GM19463 (cell line): ENCODE results near the gene ECSIT.
"Not testable (repeated sequence)": the region's sequence is repeated elsewhere in the genome, so short reads cannot be mapped to it uniquely, and the experiment has no call there.

ENCODE experiments used
- ATAC-seq: cut with Tn5 transposase; IDR thresholded peaks from one replicate; pipeline ENCODE4 v1.9.1; 2021; ENCODE audit warnings: mild to moderate bottlenecking, moderate library complexity; ENCODE audit not compliant: unreplicated experiment

The ECSIT gene

DNA sequence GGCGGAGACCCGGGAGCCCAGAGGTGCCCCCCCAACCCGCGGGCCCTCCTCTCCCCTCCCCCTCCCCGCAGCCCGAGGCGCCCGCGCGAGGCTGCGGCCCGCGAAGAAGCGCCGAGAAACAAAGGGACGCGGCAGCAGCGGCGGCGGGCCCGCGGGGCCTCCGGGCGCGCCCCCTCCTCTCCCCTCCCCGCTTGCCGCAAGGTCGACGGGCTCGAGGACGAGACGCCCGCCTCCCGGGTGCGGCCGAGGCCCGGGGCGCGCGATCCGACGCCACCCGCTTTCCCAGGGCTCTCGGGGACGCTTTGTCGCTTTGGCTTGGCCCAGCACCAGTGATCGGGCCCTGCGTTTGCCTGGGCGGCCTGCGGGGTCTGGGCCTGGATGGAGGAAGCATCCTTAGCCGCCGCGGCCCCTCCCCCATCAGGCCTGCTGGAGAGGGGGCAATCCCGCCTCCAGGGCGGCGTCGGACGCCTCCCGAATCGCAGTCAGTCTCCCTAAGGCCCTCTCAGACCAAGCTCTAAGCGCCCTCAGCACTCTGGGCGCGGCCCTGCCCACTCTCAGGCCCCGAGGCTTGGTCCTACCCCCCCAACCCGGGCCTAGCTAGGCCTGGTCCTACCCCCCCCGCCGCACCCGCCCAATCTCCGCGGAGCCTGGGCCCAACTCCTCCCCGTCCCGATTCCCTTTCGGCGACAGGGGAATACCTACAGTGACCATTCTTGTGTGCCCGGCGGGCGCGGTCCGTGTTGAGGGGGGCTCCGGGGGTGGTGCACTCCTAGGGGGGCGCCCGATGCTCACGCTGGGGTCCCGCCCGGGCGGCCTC is 48.8 kb downstream of the ECSIT start:
- ATAC-seq = no peak

DNA sequence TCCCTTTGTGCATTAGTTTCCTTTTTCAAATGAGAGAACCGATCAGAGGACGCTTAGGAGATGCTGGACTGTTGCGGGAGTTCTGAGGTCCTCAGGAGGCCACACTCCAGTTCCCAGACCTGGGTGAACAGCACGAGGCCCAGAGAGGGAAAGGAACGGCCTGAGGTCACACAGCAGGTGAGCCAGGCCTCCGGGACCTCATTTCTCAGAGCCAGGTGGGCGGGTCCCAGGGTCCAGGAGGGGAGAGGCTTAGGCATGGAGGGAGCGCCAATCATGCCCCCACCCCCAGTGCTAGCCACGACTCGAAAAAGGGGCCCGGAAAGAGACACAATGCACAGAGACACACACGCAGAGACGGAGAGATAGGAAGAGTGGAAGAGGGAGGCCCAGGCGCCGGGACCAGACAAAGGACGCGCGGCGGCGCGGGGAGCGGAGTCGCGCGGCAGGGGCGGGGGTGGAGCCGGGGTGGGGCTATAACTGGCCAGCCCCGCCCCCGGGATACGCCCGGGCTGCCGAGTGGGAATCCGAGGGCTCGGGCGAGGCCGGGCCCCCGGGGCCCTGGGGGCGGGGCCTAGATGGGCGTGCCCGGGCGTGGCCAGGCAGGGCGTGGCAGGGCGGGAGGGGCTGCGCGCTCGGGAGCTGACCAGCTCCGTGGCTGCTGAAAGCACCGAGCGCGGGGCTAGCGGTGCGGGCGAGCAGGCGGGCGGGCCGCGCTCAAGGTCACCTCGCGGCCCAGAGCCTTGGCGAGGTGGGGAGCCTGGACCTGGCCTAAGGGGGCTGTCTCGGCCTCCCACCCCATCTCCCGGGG is 49.6 kb downstream of the ECSIT start:
- no peak for ATAC-seq

DNA sequence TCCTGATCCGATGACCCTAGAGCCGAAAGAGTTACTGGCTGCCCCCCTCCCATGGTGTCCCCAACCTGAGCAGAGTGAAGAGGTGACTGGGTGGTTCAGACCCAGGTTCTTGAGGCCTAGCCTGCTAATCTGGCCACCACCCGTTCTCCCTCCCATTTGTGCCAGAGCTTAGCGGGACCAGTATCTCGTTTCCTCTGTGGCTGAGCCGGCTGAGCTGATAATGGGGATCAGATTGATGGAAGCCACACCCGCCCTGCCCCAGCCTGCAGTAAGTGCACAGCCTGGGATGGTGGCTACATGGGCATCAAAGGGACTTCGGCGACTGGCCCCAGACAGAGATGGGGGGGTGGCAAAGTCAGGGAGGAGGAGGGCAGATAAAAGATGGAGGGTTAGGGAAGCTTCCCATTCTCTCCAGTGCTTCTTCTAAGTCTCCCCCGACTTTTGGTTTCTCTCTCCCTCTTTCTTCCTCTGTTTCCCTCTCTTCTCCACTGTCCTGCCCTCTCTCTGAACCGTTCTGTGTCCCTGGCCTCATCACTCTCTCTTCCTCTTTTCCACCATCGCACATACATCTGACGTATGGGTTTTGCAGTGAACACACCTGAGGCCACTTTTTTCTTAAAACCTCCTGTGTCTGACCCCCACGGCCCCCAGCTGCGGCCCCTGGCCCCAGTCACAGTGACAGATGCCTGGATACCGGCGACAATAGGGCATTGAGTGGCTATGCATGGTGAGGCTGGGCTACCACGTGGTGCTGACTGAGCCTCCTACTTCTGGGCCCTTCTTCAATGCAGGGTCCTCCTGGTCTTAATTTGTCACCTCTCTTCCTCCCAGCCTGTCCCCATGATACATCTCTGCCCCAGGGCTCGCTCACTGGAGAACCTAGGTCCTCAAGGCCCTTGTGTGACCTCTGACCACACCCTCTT is 50.5 kb downstream of the ECSIT start:
- ATAC-seq = no peak

DNA sequence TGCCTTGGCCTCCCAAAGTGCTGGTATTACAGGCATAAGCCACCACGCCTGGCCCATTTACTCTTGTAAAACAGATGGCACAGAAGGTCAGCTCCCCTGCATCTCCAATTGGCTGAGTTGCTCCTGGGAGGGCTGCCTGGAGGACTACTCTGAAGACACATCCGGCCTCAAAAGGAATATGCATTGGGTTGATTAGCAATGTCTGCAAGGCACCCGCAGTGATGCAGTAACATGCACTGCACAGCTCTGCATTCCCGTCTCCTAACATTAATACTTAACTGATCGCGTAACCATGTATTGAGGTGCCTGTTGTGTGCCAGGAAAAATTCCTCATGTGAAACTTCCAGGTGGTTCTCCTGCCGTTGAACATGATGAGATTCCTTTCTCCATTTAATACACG is 53.1 kb downstream of the ECSIT start:
- no peak for ATAC-seq

DNA sequence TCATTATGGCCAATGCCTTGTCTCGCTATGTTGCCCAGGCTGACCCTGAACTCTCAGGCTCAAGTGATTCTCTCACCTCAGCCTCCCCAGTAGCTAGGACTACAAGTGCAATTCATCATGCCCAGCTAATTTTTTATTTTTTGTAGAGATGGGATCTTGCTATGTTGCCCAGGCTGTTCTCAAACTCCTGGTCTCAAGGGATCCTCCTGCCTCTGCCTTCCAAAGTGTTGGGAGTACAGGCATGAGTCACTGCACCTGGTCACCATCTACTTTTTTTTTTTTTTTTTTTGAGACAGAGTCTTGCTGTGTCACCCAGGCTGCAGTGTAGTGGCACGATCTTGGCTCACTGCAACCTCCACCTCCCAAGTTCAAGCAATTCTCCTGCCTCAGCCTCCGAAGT is 53.6 kb downstream of the ECSIT start:
- ATAC-seq = not testable (repeated sequence)

DNA sequence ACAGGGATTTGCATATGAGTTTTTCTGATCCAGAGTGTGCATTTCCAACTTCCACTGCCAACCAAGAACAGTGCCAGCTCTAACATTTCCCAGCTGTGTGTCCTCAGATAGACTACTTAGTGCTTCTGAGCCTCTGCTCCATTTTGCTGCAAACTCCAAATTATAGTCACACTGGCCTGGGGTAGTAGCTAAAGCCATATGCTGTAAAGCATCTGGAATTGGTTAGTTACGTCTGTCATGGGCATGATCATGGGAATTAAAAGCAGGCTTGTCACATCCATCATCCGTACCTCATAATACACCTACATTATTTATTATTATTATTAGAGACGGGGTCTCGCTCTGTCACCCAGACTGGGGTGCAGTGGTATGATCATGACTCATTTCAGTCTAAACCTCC is 55.2 kb downstream of the ECSIT start:
- no peak for ATAC-seq

DNA sequence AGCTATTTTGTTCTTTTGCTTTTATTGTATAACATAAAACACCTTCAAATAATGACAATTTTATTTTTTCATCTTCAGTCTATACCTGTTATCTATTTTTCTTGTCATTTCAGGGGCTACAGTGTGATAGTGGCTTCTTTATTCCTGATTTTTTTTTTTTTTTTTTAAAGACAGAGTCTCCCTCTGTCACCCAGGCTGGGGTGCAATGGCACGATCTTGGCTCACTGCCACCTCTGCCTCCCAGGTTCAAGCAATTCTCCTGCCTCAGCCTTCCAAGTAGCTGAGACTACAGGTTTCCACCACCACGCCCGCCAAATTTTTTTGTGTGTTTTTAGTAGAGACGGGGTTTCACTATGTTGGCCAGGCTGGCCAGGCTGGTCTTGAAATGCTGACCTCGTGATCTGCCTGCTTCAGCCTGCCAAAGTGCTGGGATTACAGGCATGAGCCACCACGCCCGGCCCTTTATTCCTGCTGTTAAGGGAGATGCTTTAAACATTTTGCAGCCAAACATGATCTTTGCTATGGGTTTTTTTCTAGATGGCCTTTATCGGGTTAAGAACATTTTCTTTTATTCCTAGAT is 60.6 kb downstream of the ECSIT start:
- not testable (repeated sequence) for ATAC-seq

DNA sequence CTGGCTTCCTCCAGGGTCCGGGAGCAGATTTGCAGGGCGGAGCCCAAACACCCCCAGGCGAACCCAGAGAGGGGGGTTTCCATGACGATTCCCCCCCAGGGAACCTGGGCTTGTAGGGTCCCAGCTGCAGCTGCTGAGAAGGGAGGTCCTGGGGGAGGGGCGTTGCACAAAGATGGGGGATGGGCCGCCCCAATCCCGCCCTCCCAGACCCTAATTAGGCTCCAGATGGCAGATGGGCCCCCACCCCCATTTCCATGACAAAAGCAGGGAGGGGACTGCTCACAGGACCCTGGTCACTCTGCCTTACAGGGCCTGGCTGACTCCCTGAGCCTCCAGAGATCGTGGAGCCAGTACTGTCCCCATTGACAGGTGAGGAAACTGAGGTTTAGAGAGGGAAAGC is 63.3 kb downstream of the ECSIT start:
- no peak for ATAC-seq

DNA sequence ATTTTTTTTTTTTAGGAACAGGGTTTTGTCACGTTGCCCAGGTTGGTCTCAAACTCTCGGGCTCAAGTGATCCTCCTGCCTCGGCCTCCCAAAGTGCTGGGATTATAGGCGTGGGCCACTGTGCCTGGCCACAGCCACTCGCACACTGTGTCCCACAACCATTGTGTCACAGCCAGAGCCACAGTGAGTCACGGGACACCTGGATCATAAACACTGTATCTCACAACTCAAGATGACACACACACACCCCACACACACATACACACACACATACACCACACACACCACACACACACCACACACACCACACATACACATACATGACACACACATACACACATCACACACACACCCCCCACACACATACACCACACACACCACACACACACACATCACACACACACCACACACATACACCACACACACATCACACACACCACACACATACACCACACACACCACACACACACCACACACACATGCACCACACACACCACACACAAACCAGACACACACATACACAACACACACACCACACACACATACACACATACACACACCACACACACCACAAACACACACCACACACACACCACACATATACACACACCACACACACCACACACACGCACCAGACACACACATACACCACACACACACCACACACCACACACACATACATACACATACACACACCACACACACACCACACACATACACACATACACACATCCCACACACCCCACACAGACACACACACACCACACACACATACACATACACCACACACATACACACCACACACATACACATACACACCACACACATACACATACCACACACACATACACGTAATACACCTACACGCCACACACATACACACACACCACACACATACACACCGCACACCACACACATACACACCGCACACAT is 64.3 kb downstream of the ECSIT start:
- ATAC-seq = no peak

DNA sequence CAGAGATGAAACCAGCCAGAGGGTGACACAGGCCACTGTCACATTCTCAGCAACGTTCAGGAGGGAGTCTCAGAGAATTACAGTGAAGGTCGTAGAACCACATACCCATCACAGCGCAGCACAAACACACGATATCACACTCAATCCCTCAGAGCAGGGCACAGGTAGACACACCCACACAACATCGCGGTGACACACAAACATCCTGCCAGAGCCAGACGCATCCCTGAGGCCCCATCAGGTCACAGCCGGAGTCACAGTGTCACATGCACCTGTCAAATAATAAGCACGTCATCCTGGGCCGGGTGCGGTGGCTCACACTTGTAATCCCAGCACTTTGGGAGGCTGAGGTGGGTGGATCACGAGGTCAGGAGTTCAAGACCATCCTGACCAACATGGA is 65.5 kb downstream of the ECSIT start:
- no peak for ATAC-seq

DNA sequence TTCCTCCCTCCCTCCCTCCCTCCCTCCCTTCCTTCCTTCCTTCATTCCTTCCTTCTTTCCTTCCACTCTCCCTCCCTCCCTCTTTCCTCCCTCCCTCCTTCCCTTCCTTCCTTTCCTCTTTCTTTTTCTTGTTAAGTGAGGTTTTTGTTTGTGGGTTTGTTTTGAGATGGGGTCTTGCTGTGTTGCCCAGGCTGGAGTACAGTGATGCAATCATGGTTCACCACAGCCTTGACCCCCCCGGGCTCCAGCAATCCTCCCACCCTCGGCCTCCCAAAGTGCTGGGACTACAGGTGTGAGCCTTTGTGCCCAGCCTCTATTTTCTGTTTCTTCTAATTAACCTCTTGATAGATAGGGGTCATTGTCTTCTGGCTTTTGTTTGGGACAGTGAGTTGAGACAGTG is 67.5 kb downstream of the ECSIT start:
- no peak for ATAC-seq

DNA sequence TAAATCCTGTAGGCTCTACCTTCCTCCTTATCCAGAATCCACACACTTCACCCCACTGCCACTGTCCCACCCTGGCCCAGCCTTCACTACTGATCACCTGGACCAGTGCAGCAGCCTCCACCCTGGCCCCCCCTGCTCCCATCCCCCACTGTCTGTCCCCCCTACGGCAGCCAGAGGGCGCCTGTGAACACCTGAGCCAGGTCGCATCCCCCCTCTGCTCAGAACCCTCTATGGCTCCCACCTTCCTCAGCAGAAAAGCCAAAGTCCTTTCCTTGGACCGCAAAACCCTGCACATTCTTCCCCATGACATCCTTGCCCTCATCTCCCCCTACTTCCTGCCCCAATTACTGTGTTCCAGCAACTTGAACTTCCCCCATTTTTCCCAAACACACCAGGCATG is 68.7 kb downstream of the ECSIT start:
- ATAC-seq = no peak

DNA sequence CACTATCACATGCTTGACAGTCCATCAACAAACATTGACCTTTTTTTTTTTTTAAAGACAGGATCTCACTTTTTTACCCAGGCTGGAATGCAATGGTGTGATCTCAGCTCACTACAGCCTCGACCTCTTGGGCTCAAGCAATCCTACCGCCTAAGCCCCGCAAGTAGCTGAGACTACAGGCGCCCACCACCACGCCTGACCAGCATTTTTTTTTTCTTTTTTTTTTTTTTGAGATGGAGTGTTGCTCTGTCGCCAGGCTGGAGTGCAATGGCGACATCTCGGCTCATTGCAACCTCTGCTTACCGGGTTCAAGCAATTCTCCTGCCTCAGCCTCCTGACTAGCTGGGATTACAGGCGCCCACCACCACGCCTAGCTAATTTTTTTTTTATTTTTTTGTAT is 70.0 kb downstream of the ECSIT start:
- ATAC-seq = not testable (repeated sequence)

DNA sequence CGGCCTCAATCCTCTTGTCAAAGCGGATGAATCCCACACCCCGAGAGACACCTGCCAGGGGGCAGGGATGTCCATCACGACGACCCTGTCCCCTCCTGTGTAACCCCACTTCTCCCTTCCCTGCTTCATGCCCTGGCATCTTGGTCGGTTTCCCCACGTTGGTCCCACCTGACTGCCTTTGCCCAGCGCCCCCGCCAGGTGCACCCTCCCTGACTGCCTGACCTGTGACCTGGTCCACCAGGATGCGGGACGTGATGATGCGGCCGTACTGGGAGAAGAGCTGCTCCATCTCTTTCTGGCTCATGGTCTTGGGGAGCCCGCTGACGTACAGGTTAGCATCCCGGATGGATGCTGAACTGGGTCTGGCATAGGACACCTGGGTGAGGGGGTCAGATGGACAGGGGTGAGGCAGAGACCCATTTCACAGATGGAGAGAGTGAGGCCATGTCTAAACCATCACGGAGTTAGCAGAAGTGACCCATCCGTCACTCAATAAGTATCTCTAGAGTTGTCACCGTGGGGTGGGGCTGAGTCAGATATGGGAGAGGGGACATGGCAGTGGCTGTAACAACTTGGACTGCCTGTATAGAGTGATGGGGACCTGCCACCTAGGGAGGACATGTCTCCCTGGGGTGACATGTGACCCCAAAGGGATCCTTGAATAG is 70.6 kb downstream of the ECSIT start:
- ATAC-seq = no peak

DNA sequence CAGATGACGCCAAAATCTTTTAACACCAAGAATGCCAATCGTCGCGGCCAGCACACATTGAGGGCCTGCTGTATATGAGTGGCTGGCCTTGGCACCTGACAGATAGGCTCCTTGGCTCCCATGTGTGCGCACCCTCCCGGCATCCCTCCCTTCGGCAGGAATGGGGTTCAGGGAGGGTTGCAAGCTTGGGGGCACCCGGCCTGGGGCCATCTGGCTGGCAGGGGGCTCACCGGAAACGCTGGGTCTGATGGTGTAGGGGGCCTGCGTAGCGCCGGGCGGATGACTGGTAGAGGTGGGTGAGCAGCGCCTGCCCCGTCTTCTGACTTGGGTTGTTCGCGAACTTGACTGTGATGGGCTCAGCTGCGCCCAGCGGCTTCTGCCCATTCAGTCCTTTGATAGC is 71.1 kb downstream of the ECSIT start:
- no peak for ATAC-seq

DNA sequence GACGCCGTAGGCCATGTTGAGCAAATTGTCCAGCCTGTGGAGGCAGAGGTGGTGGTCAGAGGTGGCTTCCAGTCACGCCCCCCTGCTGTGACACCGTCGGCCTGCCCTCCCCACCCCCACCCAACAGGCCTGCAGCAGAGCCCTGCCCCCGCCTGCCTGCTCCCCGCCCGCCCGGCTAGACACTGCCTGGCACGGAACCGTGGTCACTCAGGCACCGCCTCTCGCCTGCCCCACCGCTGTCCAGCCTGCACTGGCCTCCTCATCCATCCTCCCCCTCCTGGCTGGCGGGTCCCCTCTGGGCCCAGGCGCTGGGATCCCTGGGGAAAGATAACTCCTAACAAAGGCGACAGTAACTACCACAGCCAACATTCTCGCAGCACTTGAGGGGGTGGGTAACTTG is 71.8 kb downstream of the ECSIT start:
- no peak for ATAC-seq

DNA sequence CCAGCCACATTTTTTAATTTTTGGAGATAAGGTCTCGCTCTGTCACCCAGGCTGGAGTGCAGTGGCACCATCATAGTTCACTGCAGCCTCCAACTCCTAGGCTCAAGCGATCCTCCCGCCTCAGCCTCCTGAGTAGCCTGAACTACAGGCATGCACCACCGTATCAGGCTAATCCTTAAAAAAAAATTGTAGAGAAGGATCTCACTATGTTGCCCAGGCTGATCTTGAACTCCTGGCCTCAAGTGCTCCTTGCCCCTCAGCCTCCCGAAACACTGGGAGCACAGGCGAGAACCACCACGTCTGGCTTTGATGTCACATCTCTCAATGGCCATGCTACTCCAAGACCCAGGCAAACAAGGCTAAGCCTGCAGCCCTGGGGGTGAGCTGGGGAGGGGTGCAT is 72.3 kb downstream of the ECSIT start:
- no peak for ATAC-seq
